HG03095 (cell line): Measurements from ENCODE around the gene RAPGEF3.
A peak's percentile ranks its signal among the peaks of the same experiment; 100 is the strongest.

ENCODE experiments used
- ATAC-seq: cut with Tn5 transposase; IDR thresholded peaks from one replicate; pipeline ENCODE4 v1.9.1; 2021; ENCODE audit warnings: moderate library complexity; ENCODE audit not compliant: unreplicated experiment

The RAPGEF3 gene

DNA sequence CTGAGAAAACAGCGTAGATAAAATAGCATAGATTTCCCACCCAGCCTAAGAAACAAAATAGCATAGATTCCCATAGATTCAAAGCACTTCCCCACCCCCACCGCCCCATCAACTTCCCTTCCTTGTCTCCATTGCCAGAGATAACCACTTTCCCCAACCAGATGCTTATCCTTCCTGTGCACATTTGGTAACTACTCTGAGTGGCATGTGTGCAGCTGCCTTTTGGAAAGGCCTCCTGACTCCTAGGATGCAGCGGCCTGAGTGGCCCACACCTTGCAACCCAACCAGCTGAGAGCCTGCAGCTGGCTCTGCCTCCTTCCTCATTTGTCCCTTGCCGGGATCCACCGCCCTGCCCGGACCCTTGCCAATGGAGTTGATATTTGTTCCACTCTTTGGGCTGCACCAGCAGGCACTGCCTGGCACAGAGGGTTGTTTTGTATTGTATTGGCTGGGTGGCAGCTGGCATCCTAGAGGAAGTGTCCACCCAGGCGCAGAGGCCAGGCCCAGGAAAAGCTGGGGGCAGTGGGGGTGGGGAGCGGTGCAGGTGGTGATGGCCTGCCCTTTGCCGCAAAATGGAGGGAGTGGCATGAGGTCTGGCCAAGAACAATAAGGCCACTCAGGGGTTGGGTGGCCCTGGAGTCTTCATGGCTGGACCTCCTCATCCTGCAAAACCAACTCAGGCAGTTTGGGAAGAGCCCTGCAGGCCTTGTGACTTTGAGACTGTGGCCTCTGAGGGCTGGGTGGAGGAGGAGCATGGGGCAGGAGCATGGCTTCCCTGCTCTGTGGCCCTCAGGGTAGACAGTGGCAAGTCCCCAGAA, 19.3 kb upstream of the RAPGEF3 start:
- no peak for ATAC-seq

DNA sequence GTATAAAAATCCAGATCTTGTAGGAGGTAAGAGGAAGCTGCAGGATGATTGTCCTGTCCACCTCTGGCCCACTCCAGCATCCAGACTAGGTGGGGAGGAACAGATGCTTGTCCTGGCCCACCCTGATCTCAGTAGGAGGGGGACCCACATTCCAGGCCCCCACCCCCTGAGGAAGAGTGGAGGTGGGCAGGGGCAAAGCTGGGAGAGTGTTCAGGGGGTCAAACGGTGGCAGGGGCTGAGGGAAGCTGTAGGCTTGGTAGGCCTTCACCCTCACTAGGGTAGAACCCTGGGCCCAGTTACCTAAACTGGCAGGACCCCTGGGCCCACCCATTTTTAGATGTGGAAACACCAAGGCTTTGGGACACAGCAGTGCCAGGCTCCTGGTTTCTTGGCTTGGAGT, 18.5 kb upstream of the RAPGEF3 start:
- ATAC-seq = no peak

DNA sequence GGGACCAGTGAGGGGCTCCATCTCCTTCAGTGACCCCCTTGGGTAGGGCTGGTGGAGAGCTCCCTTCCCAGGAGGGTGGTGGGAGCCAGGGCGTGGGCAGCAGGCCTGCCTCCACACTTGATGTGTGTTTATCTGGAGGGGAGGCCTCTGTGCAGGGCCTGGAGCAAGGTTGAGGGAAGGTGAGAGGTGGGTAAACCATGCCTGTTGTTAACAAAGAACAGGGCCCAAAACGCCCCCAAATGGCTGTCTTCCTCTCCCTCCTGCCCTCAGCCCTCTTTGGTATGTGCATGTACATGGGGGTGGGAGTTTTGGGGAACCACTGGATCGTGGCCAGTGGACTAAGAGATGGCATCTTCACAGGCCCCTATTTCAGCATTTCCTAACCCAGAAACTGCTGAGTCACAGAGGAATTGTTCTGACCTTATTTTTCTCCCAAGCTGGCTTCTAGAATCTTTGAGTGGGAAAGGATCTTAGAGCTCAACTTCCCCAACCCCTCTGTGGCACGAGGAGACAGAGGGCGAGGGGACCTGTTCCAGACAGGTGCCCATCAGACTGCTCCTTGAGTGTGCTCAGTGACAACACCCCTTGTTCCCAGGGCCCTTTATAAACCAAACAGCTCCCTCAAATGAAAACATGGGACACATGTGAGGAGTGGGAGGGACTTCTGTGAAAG, 17.9 kb upstream of the RAPGEF3 start:
- ATAC-seq = no peak

DNA sequence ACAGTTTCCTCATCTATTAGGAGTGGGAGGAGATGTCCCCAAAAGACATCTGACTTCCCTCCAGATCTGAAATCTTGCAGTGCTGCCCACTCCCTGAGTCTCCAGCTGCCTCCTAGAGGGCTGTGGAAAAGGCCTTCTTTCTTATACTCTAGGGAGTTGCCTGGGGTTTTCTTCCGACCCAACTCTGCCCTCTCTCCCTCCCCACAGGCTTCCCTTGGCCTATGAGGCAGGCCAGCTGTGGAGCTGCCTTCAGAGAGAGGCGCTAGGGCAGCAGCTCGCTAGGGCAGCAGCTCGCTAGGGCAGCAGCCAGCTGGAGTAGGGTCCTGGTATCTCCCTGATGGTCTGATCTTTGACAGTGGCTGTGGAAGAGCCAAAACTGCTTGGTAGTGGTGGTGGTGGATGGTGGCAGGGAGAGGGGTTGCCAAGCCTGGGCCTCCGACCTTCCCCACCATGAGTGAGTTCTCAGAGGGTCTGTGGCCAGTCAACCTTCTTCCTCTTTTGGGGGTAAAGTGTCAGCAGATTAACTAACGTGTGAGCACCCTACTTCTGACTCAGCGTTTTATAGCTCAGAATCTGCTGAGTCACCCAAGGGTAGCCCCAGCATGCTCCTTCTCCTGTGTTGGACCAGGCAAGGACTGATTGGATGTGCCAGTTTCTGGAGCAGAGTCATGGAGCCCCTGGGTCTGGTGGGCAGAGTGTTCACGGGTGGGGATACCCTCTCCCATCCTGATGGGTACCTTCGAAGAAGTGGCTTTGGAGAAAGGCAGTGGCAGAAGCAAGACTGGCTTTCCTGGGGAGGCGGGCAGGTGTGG, 16.6 kb upstream of the RAPGEF3 start:
- no peak for ATAC-seq

DNA sequence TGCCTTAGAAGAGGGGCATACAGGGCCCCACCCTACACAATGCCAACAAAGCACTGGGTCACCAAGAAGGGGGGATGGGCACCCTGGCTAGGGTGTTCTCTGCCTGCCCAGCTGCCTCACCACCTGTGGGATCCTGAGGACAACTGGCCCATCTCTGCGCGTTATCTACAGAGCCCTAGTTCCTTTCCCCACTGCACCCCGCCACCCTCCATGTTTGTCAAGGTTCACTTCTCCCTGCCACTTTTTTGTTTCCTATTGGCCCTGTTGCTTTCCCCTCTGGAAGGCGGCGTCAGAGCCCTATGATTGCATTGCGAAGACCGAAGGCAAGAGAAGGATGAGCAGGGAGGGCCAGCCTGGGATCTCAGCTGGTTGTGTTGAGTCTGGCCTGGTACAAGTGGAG, 16.0 kb upstream of the RAPGEF3 start:
- no peak for ATAC-seq

DNA sequence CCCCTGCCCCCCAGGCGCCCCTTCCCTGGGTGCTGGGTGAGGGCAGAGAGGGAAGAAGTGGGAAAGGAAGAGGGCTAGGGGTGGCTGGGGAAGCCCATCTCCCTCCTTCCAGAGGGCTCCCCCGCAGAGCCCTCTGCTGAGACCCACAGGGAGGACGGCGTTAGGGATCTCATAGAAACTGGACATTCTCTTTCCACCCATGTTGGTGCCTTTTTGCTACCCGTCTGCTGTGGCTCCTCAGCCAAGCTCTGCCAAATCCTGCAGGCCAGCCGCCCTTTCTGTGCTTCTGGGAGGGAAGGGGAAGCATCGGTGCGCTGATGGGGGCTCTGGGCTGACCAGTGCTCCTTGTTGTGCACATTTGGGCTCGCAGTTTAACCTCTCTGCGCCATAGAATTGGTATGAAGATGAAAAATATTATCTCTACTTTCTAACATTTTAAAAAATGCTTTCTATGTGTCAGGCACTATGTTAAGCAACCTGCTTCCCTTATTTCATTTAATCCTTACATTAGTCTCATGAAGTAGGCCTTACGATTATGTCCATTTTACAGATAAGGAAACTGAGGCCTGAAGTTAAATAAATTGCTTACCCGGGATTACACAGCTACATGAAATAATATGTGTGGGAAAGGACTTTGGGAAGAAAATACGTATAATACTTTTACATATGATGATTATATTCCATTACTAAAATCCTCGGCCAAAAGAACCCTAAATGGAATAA, 15.3 kb upstream of the RAPGEF3 start:
- ATAC-seq = no peak

DNA sequence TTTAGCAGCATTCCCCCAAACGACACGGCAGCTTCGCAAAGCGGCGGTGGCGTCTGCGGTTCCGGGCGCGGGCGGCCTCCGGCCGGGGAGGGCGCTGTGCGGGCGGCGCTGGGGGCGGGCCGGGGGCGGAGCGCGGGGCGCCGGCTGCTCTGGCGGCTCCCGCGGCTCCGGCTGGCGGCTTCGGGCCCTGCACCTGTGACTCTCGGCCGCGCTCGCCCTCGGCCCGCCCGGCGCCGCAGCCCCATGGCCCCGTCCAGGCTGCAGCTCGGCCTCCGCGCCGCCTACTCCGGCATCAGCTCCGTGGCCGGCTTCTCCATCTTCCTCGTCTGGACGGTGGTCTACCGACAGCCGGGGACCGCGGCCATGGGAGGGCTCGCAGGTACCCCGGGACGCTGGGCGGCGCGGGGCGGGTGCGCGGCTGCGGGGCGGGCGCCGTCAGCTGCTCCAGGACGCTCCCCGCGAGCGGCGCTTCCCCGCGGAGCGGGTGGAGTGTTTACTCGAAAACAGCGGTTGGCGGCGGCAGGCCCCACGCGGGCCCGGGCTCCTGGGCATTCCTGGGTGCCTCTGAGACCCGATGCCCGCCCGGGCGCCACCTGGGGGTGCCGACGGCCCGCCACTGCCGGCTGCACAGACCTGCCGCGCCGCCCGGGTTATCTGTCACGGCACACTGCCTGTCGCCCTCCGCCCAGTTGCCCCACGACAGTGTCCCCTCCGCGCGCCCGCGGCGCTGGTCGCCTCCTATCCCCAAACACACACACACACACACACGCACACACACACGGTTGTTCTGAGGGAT, 14.6 kb upstream of the RAPGEF3 start, which contains the start of gene SLC48A1:
Gene SLC48A1 (plus strand): TSS at position 177 of the 796 bp plus-strand sequence. CDS start 67 bp downstream, at position 244.
- peak; percentile 81 for ATAC-seq

DNA sequence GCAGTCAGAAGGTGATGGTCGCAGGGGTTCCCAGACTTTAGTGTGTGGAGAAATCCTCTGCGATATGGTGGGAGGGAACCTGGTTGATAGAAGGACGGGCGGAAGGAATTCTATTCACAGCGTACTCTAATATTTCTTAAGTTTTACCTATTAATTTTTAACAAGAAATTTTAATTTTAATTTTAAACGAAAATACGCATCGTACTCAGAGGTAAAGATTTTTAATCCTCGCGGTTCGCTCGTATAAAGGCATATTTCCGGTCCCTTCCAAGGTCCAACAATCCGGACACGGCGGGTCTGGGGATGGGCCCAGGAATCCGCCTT, 14.0 kb upstream of the RAPGEF3 start:
- no peak for ATAC-seq

DNA sequence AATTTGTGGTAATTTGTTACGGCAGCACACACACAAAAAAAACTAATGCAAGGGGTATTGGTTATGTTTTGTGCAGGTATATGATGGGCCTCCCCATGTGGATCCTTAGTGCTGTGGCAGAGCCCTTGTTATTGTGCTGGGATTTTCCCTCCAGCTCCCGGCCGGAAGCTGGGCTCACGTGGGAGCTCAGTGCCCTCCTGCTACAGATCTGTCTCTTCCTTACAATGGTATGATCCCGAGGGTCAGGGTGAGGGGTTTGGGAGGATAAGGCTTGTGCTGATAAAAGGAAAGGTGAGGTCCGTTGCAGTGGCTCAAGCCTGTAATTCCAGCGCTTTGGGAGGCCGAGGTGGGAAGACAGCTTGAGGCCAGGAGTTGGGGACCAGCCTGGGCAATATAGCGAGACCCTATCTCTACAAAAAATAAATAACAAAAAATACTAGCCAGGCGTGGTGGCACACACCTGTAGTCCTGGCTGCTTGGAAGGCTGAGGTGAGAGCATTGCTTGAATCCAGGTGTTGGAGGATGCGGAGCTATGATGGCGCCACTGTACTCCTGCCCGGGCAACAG, 13.5 kb upstream of the RAPGEF3 start:
- no peak for ATAC-seq

DNA sequence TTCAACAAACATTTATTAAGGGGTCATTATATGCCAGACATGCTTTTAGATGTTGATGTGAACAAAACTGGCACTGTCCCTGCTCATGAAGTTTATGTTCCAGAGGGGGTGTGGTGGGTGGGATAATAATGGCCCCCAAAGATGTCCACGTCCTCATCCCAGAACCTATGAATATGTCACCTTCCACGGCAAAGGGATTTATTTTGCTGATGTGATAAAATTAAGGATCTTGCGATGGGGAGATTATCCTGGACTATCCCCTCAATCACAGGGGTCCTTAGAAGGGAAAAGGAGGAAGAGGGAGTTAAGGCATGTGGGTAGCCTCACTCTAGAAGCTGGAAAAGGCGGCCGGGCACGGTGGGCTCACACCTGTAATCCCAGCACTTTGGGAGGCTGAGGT, 12.6 kb upstream of the RAPGEF3 start:
- ATAC-seq = no peak

DNA sequence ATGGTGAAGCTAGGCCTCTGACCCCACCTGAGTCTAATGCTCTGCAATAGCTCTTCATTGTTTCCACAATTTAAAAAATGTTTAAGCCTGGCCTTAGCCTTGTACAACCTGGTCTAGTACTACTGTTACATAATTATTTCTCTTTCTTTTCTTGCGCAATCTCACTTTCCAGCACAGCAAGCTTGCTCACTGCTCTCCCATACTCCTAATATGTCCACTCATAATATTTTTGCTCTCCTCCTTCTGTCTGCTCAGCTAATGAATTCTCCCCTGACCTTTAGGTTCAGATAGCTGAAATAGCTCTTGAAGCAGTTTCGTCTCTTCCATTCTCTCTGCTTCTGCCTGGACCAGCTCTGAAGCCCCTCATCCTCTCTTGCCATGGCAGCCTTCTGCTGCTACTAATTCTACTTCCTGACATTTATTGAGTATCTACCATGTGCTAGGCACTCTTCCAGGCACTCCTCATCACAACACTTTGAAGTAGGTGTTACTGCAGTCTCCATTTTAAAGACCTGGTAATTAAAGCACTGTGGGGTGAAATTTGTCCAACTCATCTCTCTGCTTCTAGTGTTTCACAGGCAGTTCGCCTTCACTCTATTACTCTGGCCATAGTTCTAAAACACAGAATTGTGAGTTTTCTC, 11.5 kb upstream of the RAPGEF3 start:
- no peak for ATAC-seq

DNA sequence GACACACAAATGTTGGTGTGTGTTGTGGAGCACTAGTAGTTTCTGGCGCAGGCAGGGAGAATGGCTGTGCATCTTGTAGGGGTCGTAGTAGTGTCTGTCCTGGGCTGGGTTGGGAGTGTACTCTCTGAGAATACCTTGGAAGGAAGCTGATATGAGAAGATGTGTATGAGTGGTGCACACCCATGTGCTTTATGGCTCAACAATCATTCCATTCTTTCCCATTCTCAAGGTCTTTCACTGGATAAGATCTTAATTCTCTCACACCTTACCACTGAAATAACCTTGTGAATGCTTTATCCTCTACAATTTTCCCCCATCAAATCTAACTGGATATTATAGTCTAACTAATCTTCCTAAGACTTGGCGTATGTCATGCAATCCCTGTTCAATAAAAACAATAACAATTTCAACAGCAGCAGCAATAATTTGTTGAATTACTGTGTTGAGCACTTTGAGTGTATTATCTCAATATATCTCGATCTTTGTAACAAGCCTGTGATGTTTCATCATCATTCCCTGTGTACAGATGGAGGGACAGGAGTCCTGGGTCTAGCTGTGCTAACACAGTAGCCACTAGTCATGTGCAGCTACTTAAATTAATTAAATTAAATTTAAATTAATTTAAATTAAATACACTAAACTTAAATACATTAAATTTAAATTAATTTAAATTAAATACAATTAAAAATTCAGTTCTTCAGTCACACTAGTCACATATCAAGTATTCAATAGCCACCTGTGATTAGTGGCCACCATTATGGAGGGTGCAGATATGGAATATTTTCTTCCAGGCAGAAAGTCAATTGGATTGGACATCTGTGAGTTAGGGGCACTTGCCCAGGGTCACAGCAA, 10.8 kb upstream of the RAPGEF3 start:
- ATAC-seq = no peak

DNA sequence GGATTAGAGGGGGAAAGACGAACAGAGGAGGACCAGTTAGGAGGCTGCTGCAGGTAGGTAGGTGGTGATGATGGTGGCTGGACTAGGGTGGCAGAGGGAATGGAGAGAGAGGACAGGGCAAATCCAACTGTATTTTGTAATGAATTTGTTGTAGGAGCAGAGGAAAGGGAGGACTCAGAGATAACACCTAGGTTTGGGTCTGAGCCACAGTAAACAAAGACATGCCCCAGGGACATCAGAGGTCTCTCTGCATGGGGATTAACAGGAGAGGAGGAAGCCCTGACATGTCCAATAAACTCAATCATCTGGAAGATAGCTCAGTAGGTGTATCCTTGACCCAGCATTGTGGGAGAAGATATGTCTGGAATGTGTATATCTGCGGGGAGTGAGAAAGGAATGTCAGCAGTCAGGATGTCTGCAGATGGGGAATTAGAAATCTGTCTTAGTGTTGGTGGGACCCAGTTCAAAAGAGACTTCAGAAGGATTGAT, 9.7 kb upstream of the RAPGEF3 start:
- no peak for ATAC-seq

DNA sequence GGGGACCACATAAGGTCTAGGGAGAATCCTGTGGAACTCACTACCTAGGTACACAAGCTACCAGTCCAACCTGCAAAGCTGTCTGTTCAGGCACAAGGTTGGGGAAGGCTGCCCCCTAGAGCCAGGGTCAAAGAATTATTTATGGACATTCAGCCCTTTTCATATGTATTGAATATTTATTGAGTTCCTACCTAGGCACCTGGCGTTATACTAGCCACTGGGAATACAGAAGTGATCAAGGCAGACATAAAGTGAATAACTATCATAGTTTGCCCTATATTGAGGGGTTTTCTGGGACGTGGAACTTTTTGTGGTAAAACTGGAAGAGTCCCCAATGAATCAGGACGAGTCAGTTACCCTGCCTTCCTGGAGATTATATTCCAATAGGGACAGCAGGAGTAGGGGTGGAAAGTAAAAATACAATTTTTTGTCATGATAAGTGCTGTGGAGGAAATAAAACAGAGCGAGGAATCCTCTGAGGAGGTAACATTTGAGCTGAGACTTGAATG, 8.6 kb upstream of the RAPGEF3 start:
- peak; percentile 56 for ATAC-seq

DNA sequence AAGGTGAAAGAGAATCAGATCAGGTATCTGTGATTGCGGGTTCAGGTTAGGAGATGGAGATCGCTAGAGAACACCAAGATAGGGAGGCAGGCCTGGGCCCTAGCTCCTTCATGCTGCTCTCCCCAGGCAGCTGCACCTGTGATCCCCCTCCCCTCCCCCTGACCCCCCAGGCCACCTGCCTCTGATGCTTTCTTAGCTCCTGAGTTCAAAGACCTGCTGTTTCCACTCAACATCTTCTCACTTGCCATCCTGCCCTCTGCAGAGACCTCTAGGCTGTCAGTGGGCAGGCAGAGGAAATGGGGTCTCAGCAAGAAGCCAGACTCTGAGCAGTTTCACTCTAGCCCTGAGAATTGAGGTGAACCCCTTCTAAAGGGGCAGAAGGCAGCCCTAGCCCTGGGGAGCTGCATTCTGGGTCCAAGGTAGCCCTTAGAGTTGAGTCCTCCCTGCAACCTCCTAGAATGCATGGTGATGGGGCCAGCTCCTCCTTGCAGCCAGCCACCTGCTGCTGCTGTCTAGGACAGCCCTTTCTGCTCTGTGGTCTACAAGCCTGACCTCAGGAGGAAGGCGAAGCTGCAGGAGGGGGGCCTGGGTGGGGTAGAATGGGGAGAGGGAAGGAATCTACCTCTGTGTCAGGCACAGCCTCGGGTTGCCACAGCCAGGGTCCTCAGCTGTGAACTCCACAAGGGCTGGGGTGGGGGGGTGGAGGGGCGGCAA, 8.0 kb upstream of the RAPGEF3 start:
- no peak for ATAC-seq

DNA sequence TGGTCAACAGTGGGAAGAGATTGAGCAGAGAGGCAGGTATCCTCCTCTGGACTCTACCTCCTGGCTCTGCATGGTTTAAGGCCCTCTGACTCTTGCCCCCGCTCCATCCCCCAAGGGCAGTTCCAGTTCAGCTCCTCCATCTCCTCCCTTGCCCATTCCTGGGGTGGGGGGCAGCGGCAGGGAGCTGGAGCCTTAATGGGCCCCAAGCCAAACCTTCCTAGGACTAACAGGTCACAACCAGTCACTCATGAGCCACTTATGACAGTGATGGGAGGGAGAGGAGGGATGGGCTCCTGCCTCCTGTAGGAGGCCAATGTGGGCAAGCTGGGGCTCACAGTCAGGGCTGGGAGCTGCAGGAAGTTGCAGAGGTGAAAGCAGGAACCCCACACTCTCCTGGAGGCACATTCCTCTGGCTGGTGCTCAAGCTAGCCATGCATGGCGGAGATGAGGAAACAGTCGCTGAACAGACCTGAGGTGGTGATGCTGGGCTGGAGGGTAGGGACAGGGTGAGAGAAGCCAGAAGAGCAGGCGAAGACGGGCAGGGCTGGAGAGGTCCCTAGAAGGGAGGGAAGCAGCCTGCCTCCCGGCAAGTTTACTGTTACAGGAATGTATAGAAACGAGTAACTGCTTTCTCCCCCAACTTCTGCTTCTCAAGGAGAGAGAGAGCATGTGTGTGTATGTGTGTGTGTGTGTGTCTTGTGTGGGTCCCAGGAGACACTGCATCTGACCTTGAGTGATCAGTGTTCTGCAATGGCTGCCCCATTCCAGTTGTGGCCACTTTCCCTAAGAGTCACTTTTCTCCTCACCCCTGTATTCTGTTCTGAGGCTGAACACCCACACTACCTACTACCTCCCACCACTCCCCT, 5.0 kb upstream of the RAPGEF3 start:
- ATAC-seq = no peak
